ENCODE results near the gene TIMP2.

Gene TIMP2

GRCh38 chr17:78804777-78805176 lies 120.4 kb downstream of the TIMP2 start:
- DNase-seq = no peak

GRCh38 chr17:78803186-78803845 lies 121.9 kb downstream of the TIMP2 start:
- DNase-seq = no peak
